Measurements from ENCODE around the gene IL15RA. TPM values are rescaled to one million over a fixed set of nuclear protein-coding genes. Genes with fewer than 3 reads are reported as not detected.

The IL15RA gene
- total RNA-seq, 1 experiment from 2014 or later, result 11.0 TPM

DNA sequence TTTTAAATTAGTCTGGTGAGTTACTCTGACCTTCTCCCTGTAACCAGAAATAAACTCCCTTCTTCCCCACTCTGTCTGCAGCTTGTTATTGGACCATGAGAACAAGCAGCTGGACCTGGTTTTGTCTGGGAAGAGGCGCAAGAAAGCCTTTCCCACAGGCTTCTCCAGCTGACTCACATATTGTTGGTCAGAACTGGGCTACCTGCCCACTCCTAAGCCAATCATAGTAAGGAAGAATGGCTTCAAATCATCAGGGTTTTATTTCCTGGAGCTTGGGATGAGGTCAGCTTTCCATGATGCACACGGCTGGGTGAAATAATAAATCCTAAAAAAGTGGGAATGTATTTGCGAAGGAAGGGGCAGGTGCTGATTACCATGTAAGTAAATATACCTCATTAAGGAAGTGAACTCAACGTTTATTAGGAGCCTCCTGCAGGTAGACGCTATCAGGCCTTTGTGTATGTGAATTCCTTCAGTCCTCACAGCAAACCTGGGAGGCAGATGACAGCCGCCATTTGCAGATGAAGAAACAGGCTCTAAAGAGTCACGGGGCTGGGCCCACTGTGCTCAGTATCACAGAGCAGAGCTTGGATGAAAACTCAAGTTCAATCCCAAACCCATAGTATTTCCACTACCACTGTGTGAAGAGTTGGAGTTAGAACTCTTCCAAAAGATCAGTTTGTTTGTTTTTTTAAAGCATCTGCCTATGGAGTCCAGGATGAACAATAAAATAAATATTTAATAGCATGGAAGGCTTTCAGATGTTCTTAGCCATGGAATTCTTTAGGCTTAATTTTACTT lies 32.8 kb downstream of the IL15RA start:
- Histone ChIP-seq H3K36me3 (ENCODE audit: control insufficient read depth, insufficient read depth, low read length) (no peaks in the 10 kb centered on the region), H3K9me3 (ENCODE audit: control insufficient read depth, insufficient read depth, low read depth, low read length) (no peaks in the 10 kb centered on the region), H3K4me1 (ENCODE audit: control insufficient read depth, insufficient read depth, low read length) (no peaks in the 10 kb centered on the region), H3K4me3 (ENCODE audit: low read depth in 2 of 2, low read length in 2 of 2) (no peak overlapping the region), H3K27ac (ENCODE audit: low read length) (no peak overlapping the region), H3K27me3 (ENCODE audit: control insufficient read depth, insufficient read depth, low read length) (no peaks in the 10 kb centered on the region)
- ATAC-seq, result no peak
- BruUV-seq (replicated peaks), result no TSS peak
- in situ Hi-C loops (cut with HindIII; ENCODE audit: low pct_unique_long_range_greater_than_20kb, low sequenced_read_pairs) (no loop called here), intact Hi-C loops (cut with micrococcal nuclease; ENCODE audit: unreplicated experiment) (loop anchor here (10.0 kb wide), 1 partner anchor 110 kb away; no protein-coding TSS in a partner anchor)
- peak; percentile 53 for DNase-seq (ENCODE audit: low read depth, low spot score)
- TF ChIP-seq, protein P1, sequence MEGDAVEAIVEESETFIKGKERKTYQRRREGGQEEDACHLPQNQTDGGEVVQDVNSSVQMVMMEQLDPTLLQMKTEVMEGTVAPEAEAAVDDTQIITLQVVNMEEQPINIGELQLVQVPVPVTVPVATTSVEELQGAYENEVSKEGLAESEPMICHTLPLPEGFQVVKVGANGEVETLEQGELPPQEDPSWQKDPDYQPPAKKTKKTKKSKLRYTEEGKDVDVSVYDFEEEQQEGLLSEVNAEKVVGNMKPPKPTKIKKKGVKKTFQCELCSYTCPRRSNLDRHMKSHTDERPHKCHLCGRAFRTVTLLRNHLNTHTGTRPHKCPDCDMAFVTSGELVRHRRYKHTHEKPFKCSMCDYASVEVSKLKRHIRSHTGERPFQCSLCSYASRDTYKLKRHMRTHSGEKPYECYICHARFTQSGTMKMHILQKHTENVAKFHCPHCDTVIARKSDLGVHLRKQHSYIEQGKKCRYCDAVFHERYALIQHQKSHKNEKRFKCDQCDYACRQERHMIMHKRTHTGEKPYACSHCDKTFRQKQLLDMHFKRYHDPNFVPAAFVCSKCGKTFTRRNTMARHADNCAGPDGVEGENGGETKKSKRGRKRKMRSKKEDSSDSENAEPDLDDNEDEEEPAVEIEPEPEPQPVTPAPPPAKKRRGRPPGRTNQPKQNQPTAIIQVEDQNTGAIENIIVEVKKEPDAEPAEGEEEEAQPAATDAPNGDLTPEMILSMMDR (IDR thresholded peaks at IDR 0.05), result no peak
- TF ChIP-seq SIN3A (IDR thresholded peaks at IDR 0.05; ENCODE audit: borderline replicate concordance, insufficient read depth, low read depth, low read length), result no peak
- ChIA-PET CTCF (interaction anchor here (0.6 kb wide), 1 partner anchor 180 kb away, joined by 8 read pairs; no protein-coding TSS in a partner anchor), POLR2A (no interaction called here)

DNA sequence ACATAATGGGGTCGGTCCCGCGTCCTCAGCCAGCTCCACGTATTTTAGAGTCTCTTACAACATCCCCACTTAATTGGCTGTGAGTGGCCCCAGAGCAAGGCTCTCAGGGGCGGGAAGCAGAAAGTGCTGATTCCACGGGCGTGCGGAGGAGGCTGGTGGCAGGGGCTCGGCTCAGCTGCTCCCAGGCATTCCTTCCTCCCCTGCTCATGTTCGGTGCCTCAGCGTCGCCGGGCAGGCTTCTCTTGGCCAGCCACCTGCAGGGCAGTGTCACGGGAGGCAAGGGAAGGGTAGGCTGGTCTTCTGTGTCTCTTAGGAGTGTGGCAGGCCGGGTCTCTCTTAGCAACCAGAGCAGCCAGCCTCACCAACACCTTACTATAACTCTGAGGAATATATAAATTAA lies 33.8 kb downstream of the IL15RA start:
- H3K27me3 ChIP-seq (ENCODE audit: control insufficient read depth, insufficient read depth, low read length), result no peaks in the 10 kb centered on the region
- intact Hi-C loops (cut with micrococcal nuclease; ENCODE audit: unreplicated experiment), result loop anchor here (10.0 kb wide), 1 partner anchor 111 kb away; no protein-coding TSS in a partner anchor
- TF ChIP-seq, protein P2, sequence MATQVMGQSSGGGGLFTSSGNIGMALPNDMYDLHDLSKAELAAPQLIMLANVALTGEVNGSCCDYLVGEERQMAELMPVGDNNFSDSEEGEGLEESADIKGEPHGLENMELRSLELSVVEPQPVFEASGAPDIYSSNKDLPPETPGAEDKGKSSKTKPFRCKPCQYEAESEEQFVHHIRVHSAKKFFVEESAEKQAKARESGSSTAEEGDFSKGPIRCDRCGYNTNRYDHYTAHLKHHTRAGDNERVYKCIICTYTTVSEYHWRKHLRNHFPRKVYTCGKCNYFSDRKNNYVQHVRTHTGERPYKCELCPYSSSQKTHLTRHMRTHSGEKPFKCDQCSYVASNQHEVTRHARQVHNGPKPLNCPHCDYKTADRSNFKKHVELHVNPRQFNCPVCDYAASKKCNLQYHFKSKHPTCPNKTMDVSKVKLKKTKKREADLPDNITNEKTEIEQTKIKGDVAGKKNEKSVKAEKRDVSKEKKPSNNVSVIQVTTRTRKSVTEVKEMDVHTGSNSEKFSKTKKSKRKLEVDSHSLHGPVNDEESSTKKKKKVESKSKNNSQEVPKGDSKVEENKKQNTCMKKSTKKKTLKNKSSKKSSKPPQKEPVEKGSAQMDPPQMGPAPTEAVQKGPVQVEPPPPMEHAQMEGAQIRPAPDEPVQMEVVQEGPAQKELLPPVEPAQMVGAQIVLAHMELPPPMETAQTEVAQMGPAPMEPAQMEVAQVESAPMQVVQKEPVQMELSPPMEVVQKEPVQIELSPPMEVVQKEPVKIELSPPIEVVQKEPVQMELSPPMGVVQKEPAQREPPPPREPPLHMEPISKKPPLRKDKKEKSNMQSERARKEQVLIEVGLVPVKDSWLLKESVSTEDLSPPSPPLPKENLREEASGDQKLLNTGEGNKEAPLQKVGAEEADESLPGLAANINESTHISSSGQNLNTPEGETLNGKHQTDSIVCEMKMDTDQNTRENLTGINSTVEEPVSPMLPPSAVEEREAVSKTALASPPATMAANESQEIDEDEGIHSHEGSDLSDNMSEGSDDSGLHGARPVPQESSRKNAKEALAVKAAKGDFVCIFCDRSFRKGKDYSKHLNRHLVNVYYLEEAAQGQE (IDR thresholded peaks at IDR 0.05; ENCODE audit: insufficient read depth in 1 of 2, low read depth in 2 of 2, low read length in 1 of 2), result no peak
- TF ChIP-seq TCF7L2 (IDR thresholded peaks at IDR 0.05; ENCODE audit: low read depth, low read length), result no peak
- no peak for TF ChIP-seq POLR2AphosphoS5 (IDR thresholded peaks at IDR 0.05; ENCODE audit: low read depth, low read length)
- TF ChIP-seq, protein P1 (IDR thresholded peaks at IDR 0.05), result no peak
- no peak for TF ChIP-seq SIN3A (IDR thresholded peaks at IDR 0.05; ENCODE audit: borderline replicate concordance, insufficient read depth, low read depth, low read length)
- in situ Hi-C loops (cut with HindIII; ENCODE audit: low pct_unique_long_range_greater_than_20kb, low sequenced_read_pairs), result no loop called here
- no TSS peak for BruUV-seq (replicated peaks)
- H3K36me3 ChIP-seq (ENCODE audit: control insufficient read depth, insufficient read depth, low read length), result no peaks in the 10 kb centered on the region
- H3K27ac ChIP-seq (ENCODE audit: low read length), result no peak overlapping the region
- no peak for ATAC-seq
- H3K4me1 ChIP-seq (ENCODE audit: control insufficient read depth, insufficient read depth, low read length), result no peaks in the 10 kb centered on the region
- no peak overlapping the region for H3K4me3 ChIP-seq (ENCODE audit: low read depth in 2 of 2, low read length in 2 of 2)
- ChIA-PET CTCF (no interaction called here), POLR2A (no interaction called here)
- no peak for DNase-seq (ENCODE audit: low read depth, low spot score)
- H3K9me3 ChIP-seq (ENCODE audit: control insufficient read depth, insufficient read depth, low read depth, low read length), result no peaks in the 10 kb centered on the region
